Fibroblast of lung (primary cell): ENCODE measurements around the gene PPP1R12C. TPM values are rescaled to one million over a fixed set of nuclear protein-coding genes. Genes with fewer than 3 reads are reported as not detected.

ENCODE experiments used
- DNase-seq, 2 donors: peaks; one replicate each; pipeline versions ENCODE4 v3.0.0 to v3.0.0-alpha.2; 2010; ENCODE audit warnings: low read depth in 2 of 2
- H2AFZ ChIP-seq: 2 replicates; pipeline ENCODE4 v1.5.1; 2012; ENCODE audit warnings: low read length, control low read depth, inconsistent platforms
- H3K27ac ChIP-seq: 2 replicates; pipeline ENCODE4 v1.5.1; 2011; ENCODE audit warnings: low read length, control low read depth; ENCODE audit not compliant: insufficient read depth
- H3K27me3 ChIP-seq: 2 replicates; pipeline ENCODE4 v1.5.1; 2011; ENCODE audit warnings: mild to moderate bottlenecking, low read length; ENCODE audit not compliant: control insufficient read depth, insufficient read depth
- H3K36me3 ChIP-seq: 2 replicates; pipeline ENCODE4 v1.5.1; 2011; ENCODE audit warnings: low read length; ENCODE audit not compliant: control insufficient read depth, insufficient read depth
- H3K4me1 ChIP-seq: 2 replicates; pipeline ENCODE4 v1.5.1; 2011; ENCODE audit warnings: low read length; ENCODE audit not compliant: control insufficient read depth, insufficient read depth; ENCODE audit errors: extremely low read depth
- H3K4me2 ChIP-seq: 2 replicates; pipeline ENCODE4 v1.5.1; 2011; ENCODE audit warnings: low read length, control low read depth; ENCODE audit not compliant: insufficient read depth; ENCODE audit errors: extremely low read depth
- H3K4me3 ChIP-seq, 4 experiments: fragments of 200-600 bp in 1 of 4; sonication (generic) in 1 of 4; replicated peaks in 1 of 4; 2 replicates each; pipeline ENCODE4 v1.5.1; 2011 to 2016; ENCODE audit warnings: low read length in 4 of 4, low read depth in 3 of 4, mild to moderate bottlenecking in 3 of 4, control low read depth in 2 of 4, inconsistent platforms in 1 of 4, mixed read lengths in 1 of 4; ENCODE audit not compliant: insufficient read depth in 1 of 4; ENCODE audit errors: control extremely low read depth in 1 of 4
- H3K79me2 ChIP-seq: 2 replicates; pipeline ENCODE4 v1.5.1; 2012; ENCODE audit warnings: mild to moderate bottlenecking, low read length, inconsistent platforms; ENCODE audit not compliant: control insufficient read depth, insufficient read depth
- H3K9ac ChIP-seq: 2 replicates; pipeline ENCODE4 v1.5.1; 2011; ENCODE audit warnings: mild to moderate bottlenecking, low read length, control low read depth; ENCODE audit not compliant: insufficient read depth
- H3K9me3 ChIP-seq: 2 replicates; pipeline ENCODE4 v1.5.1; 2012; ENCODE audit warnings: low read depth, low read length; ENCODE audit not compliant: control insufficient read depth, insufficient read depth
- H4K20me1 ChIP-seq: 2 replicates; pipeline ENCODE4 v1.5.1; 2011; ENCODE audit warnings: low read length; ENCODE audit not compliant: control insufficient read depth, insufficient read depth; ENCODE audit errors: extremely low read depth
- EZH2 ChIP-seq: IDR thresholded peaks from 2 replicates; pipeline ENCODE4 v1.5.1; 2012; ENCODE audit warnings: low read length, control low read depth, mild to moderate bottlenecking; ENCODE audit errors: missing control alignments
- polyA plus RNA-seq, 2 donors: library from polyadenylated mRNA; depleted of rRNA in 1 of 2; stranded (reverse) in 1 of 2; unstranded in 1 of 2; fragments of >200 nt; gene quantifications; 2 replicates each; pipeline ENCODE4 v1.2.1, GENCODE V29; 2011 to 2012; ENCODE audit warnings: missing spikeins in 1 of 2
- total RNA-seq: library from RNA; depleted of rRNA; stranded (reverse); fragments of >200 nt; gene quantifications from 2 replicates; pipeline ENCODE4 v1.2.1, GENCODE V29; 2014
- TF ChIP-seq, protein P1 (sequence below), 2 donors: IDR thresholded peaks in 1 of 2; conservative IDR thresholded peaks in 1 of 2; 1 replicate in 1 of 2; 2 replicates in 1 of 2; pipeline ENCODE4 v1.5.1; 2011 to 2012; ENCODE audit warnings: low read length in 2 of 2, control low read depth in 1 of 2, inconsistent platforms in 1 of 2, low read depth in 1 of 2, mild to moderate bottlenecking in 1 of 2

The PPP1R12C gene
- total and polyA plus RNA-seq, 2 donors (not counting 1 experiment from before 2014, with no cell fraction given), result 26.0 to 32.9 TPM

DNA sequence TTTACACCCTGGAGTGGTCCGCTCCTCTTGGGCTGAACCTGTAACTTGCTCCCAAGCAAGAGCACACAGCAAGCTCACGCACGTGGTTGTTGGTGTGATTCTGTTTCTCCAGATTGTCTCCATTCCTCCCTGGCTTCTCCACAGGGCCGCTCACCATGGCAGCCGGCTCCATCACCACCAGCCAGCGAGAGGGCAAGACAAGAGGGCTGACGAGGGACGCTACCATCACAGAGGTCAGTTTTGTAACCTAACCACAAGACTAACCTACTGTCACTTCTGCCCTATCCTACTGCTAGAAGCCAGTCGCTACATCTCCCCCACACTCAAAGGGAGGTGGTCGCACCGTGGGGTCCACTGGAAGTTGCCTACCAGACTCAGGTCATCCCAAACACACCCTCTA is 74.7 kb downstream of the PPP1R12C start:
- H3K4me2 ChIP-seq, result no peak overlapping the region
- DNase-seq, result no peak
- no peaks in the 10 kb centered on the region for H3K36me3 ChIP-seq
- no peak overlapping the region for H3K27ac ChIP-seq
- H3K79me2 ChIP-seq, result no peaks in the 10 kb centered on the region
- H3K4me1 ChIP-seq, result no peaks in the 10 kb centered on the region
- H2AFZ ChIP-seq, result no peak overlapping the region
- no peaks in the 10 kb centered on the region for H3K9me3 ChIP-seq
- no peaks in the 10 kb centered on the region for H3K27me3 ChIP-seq
- H3K4me3 ChIP-seq, result no peak overlapping the region
- H4K20me1 ChIP-seq, result no peaks in the 10 kb centered on the region
- TF ChIP-seq EZH2, result no peak
- TF ChIP-seq, protein P1, sequence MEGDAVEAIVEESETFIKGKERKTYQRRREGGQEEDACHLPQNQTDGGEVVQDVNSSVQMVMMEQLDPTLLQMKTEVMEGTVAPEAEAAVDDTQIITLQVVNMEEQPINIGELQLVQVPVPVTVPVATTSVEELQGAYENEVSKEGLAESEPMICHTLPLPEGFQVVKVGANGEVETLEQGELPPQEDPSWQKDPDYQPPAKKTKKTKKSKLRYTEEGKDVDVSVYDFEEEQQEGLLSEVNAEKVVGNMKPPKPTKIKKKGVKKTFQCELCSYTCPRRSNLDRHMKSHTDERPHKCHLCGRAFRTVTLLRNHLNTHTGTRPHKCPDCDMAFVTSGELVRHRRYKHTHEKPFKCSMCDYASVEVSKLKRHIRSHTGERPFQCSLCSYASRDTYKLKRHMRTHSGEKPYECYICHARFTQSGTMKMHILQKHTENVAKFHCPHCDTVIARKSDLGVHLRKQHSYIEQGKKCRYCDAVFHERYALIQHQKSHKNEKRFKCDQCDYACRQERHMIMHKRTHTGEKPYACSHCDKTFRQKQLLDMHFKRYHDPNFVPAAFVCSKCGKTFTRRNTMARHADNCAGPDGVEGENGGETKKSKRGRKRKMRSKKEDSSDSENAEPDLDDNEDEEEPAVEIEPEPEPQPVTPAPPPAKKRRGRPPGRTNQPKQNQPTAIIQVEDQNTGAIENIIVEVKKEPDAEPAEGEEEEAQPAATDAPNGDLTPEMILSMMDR (conservative IDR thresholded peaks at IDR 0.05 in 1 of 2, IDR thresholded peaks at IDR 0.05 in 1 of 2; ENCODE audit: low read depth in 1 of 2, low read length in 2 of 2), result no peak
- no peak overlapping the region for H3K9ac ChIP-seq

DNA sequence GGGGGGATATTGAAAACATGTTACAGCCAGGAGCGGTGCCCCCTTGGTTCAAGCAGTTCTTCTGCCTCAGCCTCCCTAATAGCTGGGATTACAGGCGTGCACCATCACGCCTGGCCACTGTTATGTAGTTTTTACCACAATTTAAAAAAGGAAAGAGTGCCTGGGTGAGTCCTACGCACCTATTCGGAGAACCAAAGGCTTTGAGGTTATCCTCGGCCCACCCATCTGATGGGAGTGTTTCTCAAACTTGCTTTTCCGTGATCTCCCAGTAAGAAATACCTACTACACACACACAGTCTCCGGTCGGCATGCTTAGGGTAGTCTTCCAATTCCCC is 75.1 kb downstream of the PPP1R12C start:
- no peak overlapping the region for H3K9ac ChIP-seq
- H3K4me1 ChIP-seq, result no peaks in the 10 kb centered on the region
- H3K27ac ChIP-seq, result no peak overlapping the region
- H3K4me3 ChIP-seq, result no peak overlapping the region
- no peak overlapping the region for H2AFZ ChIP-seq
- no peak for DNase-seq
- no peaks in the 10 kb centered on the region for H3K27me3 ChIP-seq
- TF ChIP-seq EZH2, result no peak
- TF ChIP-seq, protein P1 (conservative IDR thresholded peaks at IDR 0.05 in 1 of 2, IDR thresholded peaks at IDR 0.05 in 1 of 2; ENCODE audit: low read depth in 1 of 2, low read length in 2 of 2), result no peak
- no peaks in the 10 kb centered on the region for H4K20me1 ChIP-seq
- no peak overlapping the region for H3K4me2 ChIP-seq
- H3K9me3 ChIP-seq, result no peaks in the 10 kb centered on the region
- H3K36me3 ChIP-seq, result no peaks in the 10 kb centered on the region
- no peaks in the 10 kb centered on the region for H3K79me2 ChIP-seq

DNA sequence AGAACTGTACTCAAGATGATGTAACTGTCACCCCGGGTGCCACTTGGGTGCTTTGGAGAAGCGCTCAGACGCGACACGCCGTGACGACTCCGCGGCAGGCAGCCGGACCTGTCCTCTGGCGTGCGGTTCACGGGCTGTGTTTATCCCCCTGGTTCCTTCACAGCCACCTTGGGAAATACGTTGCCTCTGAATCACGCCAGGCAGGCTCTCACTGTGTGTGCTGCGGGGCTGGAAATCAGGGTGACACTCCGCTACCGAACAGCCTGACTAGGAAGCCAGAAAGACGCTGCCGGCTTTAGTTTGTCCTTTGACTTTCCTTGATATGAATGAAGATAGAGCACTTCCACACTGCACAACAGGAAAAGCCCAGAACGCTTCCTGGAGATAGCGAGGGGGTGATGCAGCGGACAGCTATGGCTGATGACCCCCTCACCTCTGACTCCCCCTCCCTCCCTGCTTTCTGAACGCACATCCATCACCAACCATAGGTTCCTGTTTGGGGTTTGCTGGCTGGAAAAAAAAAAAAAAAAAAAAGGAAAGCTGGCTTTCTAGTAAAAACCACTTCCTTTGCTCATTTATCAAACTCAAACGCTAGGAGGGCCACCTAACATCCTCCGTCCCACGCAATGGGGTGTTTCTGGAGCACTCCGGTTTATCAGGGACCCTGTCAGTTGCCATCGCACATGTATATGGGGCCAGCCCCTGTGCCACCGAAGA is 75.7 kb downstream of the PPP1R12C start:
- Histone ChIP-seq H3K4me2 (no peak overlapping the region), H3K4me1 (no peaks in the 10 kb centered on the region)
- TF ChIP-seq, protein P1 (conservative IDR thresholded peaks at IDR 0.05 in 1 of 2, IDR thresholded peaks at IDR 0.05 in 1 of 2; ENCODE audit: low read depth in 1 of 2, low read length in 2 of 2), result no peak
- no peak for TF ChIP-seq EZH2

More for the DNA sequence above, 75.7 kb downstream of the PPP1R12C start:
- H3K79me2 ChIP-seq, result no peaks in the 10 kb centered on the region
- H2AFZ ChIP-seq, result no peak overlapping the region
- H3K36me3 ChIP-seq, result no peaks in the 10 kb centered on the region
- no peak overlapping the region for H3K4me3 ChIP-seq
- no peaks in the 10 kb centered on the region for H3K9me3 ChIP-seq
- H4K20me1 ChIP-seq, result no peaks in the 10 kb centered on the region
- no peak for DNase-seq
- H3K9ac ChIP-seq, result no peak overlapping the region
- no peaks in the 10 kb centered on the region for H3K27me3 ChIP-seq
- H3K27ac ChIP-seq, result no peak overlapping the region
